OCI-LY7 (cell line): ENCODE data around the gene C1orf198. TPM values are rescaled to one million over a fixed set of nuclear protein-coding genes. Genes with fewer than 3 reads are reported as not detected.
A peak's percentile ranks its signal among the peaks of the same experiment; 100 is the strongest.

Source experiments
- BruUV-seq: library from RNA; stranded (reverse); fragments of 400-500 nt; replicated peaks from 2 replicates; lab custom pipeline; 2021; lab: Mats Ljungman, UMichigan
- CTCF ChIA-PET: fragments of 300-600 bp; sonication (Branson Sonifier 250); formaldehyde crosslinking; loops from one replicate; lab custom pipeline; 2022; ENCODE audit warnings: antibody characterized with exemption; ENCODE audit not compliant: unreplicated experiment; lab: Charles Lee
- POLR2A ChIA-PET: fragments of 300-600 bp; sonication (Branson Sonifier 250); formaldehyde crosslinking; loops from one replicate; lab custom pipeline; 2022; ENCODE audit warnings: antibody characterized with exemption; lab: Charles Lee
- DNase-seq: peaks from one replicate; pipeline ENCODE4 v3.0.0-alpha.2; 2015; ENCODE audit warnings: low spot score
- H2AFZ ChIP-seq: fragments of 200-600 bp; sonication (generic), shearing (Covaris generic); 2 replicates; pipeline ENCODE4 v1.6.1; 2014; ENCODE audit warnings: mild to moderate bottlenecking, antibody characterized with exemption, low read length, moderate library complexity
- H3K27ac ChIP-seq: fragments of 200-600 bp; sonication (generic); 2 replicates; pipeline ENCODE4 v1.5.1; 2014; ENCODE audit warnings: mixed run types, low read depth, mild to moderate bottlenecking, moderate library complexity, low read length, inconsistent platforms; ENCODE audit not compliant: poor library complexity, severe bottlenecking
- H3K36me3 ChIP-seq: fragments of 200-600 bp; sonication (generic); 2 replicates; pipeline ENCODE4 v1.6.1; 2014; ENCODE audit warnings: mild to moderate bottlenecking, antibody characterized with exemption, low read length, moderate library complexity, mixed read lengths; ENCODE audit not compliant: insufficient read depth
- H3K4me1 ChIP-seq: fragments of 200-600 bp; sonication (generic); 2 replicates; pipeline ENCODE4 v1.5.1; 2014; ENCODE audit warnings: mild to moderate bottlenecking, low read length; ENCODE audit not compliant: insufficient read depth, poor library complexity, severe bottlenecking
- H3K4me2 ChIP-seq: fragments of 200-600 bp; sonication (generic); 2 replicates; pipeline ENCODE4 v1.6.1; 2014; ENCODE audit warnings: mild to moderate bottlenecking, low read length
- H3K4me3 ChIP-seq: fragments of 200-600 bp; sonication (generic); 2 replicates; pipeline ENCODE4 v1.5.1; 2014; ENCODE audit warnings: mild to moderate bottlenecking, low read depth, low read length; ENCODE audit not compliant: poor library complexity, severe bottlenecking
- H3K79me2 ChIP-seq: fragments of 200-600 bp; sonication (generic); 2 replicates; pipeline ENCODE4 v1.6.1; 2016; ENCODE audit warnings: low read depth, mild to moderate bottlenecking, low read length, moderate library complexity, mixed read lengths; ENCODE audit not compliant: insufficient read depth
- H3K9me2 ChIP-seq: fragments of 200-600 bp; sonication (generic); 2 replicates; pipeline ENCODE4 v1.6.1; 2016; ENCODE audit warnings: mild to moderate bottlenecking, low read length, mixed read lengths; ENCODE audit not compliant: insufficient read depth
- H3K9me3 ChIP-seq: fragments of 200-600 bp; sonication (generic); 2 replicates; pipeline ENCODE4 v1.6.1; 2014; ENCODE audit warnings: mild to moderate bottlenecking, mixed run types, low read length, mixed read lengths
- H4K20me1 ChIP-seq: fragments of 200-600 bp; sonication (generic); 2 replicates; pipeline ENCODE4 v1.6.1; 2014; ENCODE audit warnings: mild to moderate bottlenecking, antibody characterized with exemption, low read length, moderate library complexity, mixed read lengths; ENCODE audit not compliant: insufficient read depth
- EZH2phosphoT487 ChIP-seq: fragments of 200-600 bp; sonication (generic); IDR thresholded peaks from 2 replicates; pipeline ENCODE4 v1.6.1; 2018; ENCODE audit warnings: low read depth, borderline replicate concordance, mild to moderate bottlenecking, mixed run types, antibody characterized with exemption, low read length, moderate library complexity, mixed read lengths
- intact Hi-C: fragments of 100-400 bp; cut with micrococcal nuclease; formaldehyde crosslinking; loops from one replicate; pipeline ENCODE4 v1.10.0; 2022; ENCODE audit not compliant: unreplicated experiment
- total RNA-seq, 2 experiments: library from RNA; depleted of rRNA in 1 of 2; stranded (reverse); fragments of >200 nt in 1 of 2; shearing (Covaris generic) in 1 of 2; gene quantifications; 2 replicates each; pipeline ENCODE4 v1.2.3, GENCODE V29; 2014 to 2022
- TF ChIP-seq, protein P1 (sequence below): fragments of 200-600 bp; sonication (generic); conservative IDR thresholded peaks from 2 replicates; pipeline ENCODE4 v1.5.1; 2014; ENCODE audit warnings: mild to moderate bottlenecking, antibody characterized with exemption, low read length, moderate library complexity, mixed read lengths

The C1orf198 gene
- total RNA-seq, 2 experiments from 2014 or later, result 5.7 to 6.5 TPM

DNA sequence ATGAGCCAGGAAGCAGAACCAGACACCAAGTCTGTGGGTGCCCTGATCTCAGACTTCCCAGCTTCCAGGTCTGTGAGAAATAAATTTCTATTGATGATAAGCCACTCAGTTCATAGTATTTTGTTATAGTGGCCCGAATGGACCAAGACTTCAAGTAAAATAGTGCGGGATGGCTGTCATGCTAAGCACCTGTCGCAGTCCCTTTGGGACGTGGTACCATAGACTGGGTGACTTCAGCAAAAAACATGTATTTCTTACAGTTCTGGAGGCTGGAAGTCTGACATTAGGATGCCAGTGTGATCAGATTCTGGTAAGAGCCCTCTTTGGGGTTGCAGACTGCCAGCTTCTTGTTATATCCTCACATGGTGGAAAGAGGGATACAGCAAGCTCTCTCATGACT is 2.6 kb upstream of the C1orf198 start:
- no peak for DNase-seq
- intact Hi-C loops, result no loop called here
- H3K4me2 ChIP-seq, result no peak overlapping the region
- H3K4me3 ChIP-seq, result no peak overlapping the region
- TF ChIP-seq EZH2phosphoT487, result no peak
- TF ChIP-seq, protein P1, sequence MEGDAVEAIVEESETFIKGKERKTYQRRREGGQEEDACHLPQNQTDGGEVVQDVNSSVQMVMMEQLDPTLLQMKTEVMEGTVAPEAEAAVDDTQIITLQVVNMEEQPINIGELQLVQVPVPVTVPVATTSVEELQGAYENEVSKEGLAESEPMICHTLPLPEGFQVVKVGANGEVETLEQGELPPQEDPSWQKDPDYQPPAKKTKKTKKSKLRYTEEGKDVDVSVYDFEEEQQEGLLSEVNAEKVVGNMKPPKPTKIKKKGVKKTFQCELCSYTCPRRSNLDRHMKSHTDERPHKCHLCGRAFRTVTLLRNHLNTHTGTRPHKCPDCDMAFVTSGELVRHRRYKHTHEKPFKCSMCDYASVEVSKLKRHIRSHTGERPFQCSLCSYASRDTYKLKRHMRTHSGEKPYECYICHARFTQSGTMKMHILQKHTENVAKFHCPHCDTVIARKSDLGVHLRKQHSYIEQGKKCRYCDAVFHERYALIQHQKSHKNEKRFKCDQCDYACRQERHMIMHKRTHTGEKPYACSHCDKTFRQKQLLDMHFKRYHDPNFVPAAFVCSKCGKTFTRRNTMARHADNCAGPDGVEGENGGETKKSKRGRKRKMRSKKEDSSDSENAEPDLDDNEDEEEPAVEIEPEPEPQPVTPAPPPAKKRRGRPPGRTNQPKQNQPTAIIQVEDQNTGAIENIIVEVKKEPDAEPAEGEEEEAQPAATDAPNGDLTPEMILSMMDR, result no peak
- no peak overlapping the region for H3K27ac ChIP-seq
- H4K20me1 ChIP-seq, result no peaks in the 10 kb centered on the region
- POLR2A ChIA-PET, result interaction anchor here (0.7 kb wide), 1 partner anchor 788 kb away, joined by 3 read pairs; no protein-coding TSS in a partner anchor
- peaks cover 9% of the 10 kb centered on the region for H3K4me1 ChIP-seq
- H2AFZ ChIP-seq, result no peak overlapping the region
- no peaks in the 10 kb centered on the region for H3K79me2 ChIP-seq
- no peaks in the 10 kb centered on the region for H3K36me3 ChIP-seq
- CTCF ChIA-PET, result no interaction called here
- BruUV-seq, result no TSS peak
- no peaks in the 10 kb centered on the region for H3K9me2 ChIP-seq
- no peaks in the 10 kb centered on the region for H3K9me3 ChIP-seq

DNA sequence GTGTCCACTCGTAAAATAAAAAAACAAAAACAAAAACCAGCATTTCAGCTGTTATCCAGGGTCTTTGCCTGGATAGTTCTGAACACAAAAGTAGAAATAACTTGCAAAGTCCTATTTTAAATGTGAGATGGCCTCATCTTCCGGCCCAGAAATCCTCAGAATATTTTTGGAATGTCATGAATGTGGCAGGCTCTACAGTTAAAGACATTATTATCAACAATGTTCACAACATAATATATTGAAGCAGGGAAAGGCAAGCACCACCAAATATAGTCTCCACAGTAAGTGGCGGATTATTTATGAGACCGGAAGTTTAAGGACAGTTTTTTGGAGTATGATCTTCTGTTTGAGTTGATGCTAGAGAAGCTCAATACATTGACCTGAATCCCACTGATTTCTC is 1.2 kb upstream of the C1orf198 start:
- Histone ChIP-seq H4K20me1 (no peaks in the 10 kb centered on the region), H3K4me3 (no peak overlapping the region), H2AFZ (peak overlapping the region; percentile 84; the same call in 1 of the 2 replicates), H3K36me3 (no peaks in the 10 kb centered on the region), H3K9me3 (no peaks in the 10 kb centered on the region), H3K9me2 (no peaks in the 10 kb centered on the region), H3K4me2 (no peak overlapping the region), H3K4me1 (peaks cover 9% of the 10 kb centered on the region), H3K79me2 (no peaks in the 10 kb centered on the region), H3K27ac (no peak overlapping the region)
- no peak for TF ChIP-seq EZH2phosphoT487
- TF ChIP-seq, protein P1, result no peak
- no TSS peak for BruUV-seq
- POLR2A ChIA-PET, result interaction anchor here (0.7 kb wide), 1 partner anchor 169 kb away, joined by 3 read pairs; no protein-coding TSS in a partner anchor
- intact Hi-C loops, result loop anchor here (5.0 kb wide), 1 partner anchor 227 kb away; the partner anchor contains the start of gene COG2
- no peak for DNase-seq
- CTCF ChIA-PET, result no interaction called here

DNA sequence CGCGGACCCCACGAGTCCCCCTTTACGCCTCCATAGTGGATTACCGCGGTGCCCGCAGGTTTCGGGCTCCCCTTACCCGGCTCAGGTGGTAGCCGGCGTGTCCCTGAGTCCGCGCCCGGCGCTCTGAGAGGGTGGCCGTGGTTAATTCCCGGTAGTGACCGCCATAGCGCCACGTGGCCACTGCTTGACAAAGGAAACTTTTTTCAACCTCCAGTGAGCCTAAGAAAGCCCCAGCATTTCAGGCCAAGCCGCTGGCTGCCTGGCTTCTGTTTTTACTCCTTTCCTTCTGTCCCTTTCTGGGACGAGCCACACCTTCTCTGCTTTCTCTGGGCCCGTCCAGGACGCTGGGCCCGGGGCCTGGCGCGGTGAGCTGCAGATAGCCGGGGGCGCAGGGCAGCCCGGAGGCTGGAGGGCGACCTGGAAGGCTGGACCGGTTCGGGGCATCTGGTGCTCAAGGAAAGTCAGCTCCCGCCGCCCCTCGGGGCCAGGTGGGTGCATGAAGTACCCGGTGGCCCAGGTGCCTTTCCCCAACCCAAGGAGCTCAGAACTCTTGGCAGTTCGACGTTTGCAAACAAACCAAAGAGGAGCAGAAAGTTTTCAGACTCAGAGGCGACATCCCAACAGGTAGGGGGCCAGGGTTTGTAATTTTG is 540 bp upstream of the C1orf198 start:
- Histone ChIP-seq H3K27ac (no peak overlapping the region), H3K4me3 (peak overlapping the region; percentile 84), H3K9me3 (no peaks in the 10 kb centered on the region), H2AFZ (peak overlapping the region; percentile 84), H3K36me3 (no peaks in the 10 kb centered on the region), H3K9me2 (no peaks in the 10 kb centered on the region), H4K20me1 (no peaks in the 10 kb centered on the region), H3K79me2 (no peaks in the 10 kb centered on the region), H3K4me2 (peak overlapping the region; percentile 73), H3K4me1 (peaks cover 9% of the 10 kb centered on the region)
- ChIA-PET POLR2A (no interaction called here), CTCF (no interaction called here)
- DNase-seq, result peak; percentile 23
- BruUV-seq, result no TSS peak
- intact Hi-C loops, result loop anchor here (5.0 kb wide), 1 partner anchor 227 kb away; the partner anchor contains the start of gene COG2
- no peak for TF ChIP-seq EZH2phosphoT487
- TF ChIP-seq, protein P1, result no peak
